Ramos (cell line): ENCODE data around the gene SPDYE4.

Source experiments
- in situ Hi-C: fragments of 300-500 bp; cut with MboI; formaldehyde crosslinking; loops from one replicate; pipeline ENCODE4 v1.14.3; 2022; ENCODE audit warnings: low sequenced_read_pairs; ENCODE audit not compliant: unreplicated experiment

SPDYE4 gene

DNA sequence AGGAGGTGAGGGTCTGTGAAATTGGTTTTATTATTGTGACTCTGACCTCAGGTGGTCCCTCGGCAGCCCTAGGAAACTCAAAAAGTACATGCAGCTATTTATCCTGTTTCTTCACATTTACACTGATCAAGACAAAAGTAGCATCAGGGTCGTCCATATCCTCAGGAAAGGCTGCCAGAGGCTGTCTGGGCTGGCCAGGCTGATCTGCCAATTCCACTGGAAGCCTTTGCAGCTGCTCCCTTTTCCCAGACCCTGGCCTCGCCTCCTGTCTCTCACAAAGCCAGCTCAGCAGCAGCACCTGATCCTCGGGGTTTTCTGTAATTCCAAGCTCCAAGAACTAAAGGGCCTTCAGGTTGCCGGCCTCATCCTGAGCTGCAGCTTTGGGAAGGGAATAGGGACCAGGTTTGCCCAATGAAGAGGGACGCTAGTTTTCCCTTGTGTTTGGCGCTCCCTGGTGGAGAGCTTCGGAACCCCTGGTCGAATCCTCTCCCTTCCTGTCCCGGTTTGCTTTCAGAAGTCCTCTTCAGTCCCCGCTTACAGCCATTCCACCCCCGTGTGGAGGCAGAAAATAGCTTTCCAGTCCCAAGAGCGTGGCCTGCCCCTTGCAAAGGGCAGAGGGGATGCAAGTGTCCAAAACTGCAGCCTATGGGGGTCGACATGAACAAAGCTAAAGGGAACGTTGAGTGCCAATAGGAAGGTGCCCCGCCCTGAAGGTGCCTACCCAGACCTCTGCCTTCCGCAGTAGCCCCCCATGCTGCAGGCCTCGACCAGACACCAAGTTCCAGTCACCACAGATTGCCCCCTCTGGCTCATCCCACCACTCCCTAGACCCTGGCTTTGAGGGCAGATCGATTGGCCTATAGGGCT is 27.4 kb upstream of the SPDYE4 start:
- in situ Hi-C loops: no loop called here

DNA sequence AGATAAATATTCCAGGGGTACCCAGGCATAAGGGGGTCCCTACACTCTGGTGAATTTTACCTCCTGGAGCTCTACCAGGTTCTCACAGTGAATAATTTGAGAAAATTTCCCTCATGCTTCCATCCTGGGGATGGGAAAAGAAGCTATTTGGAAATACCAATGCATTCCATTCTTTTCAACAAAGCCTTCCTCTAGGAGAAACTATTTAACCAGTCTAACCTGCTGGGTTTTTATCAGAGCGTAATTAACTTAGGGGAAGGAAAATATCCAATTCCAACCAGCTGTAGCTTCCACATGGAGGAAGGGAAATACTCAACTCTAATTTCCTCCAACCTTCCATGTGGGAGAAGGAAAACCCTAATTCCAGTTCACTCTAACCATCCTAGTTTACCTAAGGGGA is 23.8 kb upstream of the SPDYE4 start:
- in situ Hi-C loops: no loop called here

DNA sequence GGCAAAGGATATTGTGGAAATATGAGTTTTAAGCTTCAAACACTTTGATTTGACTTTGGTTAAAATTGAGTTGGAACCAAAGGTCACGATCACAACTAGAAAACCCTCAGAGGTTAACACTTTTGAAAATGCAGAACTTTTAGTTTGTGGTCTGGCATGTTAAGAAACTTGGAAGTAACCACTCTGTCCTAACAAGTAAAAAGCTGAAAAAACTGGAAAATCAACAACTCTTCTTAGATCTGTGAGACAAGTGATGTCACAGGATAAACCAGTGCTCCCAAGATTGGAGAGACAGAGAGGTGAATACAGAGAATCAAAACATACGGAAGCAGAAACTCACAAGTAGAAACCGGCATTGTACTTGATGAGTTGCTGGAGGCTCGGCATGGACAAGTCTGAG is 23.4 kb upstream of the SPDYE4 start:
- in situ Hi-C loops: no loop called here

DNA sequence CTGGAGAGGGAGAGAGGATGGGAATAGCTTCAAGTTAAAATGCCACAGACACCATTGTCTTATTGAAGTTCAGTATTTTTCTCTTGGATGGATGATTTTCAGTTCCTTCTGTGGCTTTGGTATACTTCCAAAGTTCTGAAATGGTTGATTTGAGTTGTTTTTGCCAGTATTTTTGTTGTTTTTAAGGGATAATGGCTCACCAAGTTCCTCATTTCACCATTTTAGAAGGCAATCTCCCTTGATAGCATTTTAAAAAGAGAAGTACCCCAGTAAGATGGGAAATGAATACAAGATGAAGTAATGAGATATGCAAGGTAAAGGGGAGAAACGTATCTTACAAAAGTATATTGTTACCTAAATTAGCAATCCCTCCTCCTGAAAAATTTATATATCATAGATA is 18.5 kb upstream of the SPDYE4 start:
- in situ Hi-C loops: no loop called here

DNA sequence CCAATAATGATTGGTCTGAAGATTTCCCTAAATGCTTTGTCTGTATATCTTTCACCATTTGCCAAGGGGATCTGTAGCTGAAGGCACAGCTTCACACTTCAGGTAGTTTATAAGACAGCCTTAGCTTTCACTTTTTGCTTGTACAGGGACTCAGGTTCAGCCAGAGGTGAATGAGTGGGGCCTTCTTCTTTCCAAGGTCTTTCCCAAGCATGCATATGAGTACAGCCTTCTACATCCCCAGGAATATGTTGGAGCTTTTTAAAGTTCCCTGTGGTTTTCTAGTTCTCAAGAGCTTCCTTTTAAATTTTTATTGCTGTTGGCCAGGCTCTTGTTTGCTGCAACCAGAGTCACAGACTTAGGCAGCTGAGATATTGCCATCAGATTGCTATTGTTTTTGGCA is 17.9 kb upstream of the SPDYE4 start:
- in situ Hi-C loops: no loop called here

DNA sequence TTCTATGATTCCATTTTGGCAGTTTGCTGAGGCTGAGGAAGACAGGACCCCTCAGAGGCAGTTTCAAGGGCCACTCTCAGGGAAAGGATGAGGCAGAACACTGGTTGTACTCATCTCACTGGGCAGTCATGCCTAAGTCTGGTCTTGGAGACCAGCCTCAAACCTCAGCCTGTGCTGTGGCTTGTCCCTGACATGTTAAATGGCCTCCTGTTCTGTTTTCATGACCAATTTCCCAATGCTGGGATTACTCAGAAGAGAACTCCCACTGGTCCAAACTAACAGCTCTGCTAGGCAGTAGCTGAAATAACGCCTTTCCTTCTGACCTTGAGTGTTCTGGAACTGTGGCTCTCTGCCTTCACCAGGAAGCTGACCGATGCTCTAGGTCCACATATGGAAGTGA is 8.4 kb upstream of the SPDYE4 start:
- in situ Hi-C loops: no loop called here

DNA sequence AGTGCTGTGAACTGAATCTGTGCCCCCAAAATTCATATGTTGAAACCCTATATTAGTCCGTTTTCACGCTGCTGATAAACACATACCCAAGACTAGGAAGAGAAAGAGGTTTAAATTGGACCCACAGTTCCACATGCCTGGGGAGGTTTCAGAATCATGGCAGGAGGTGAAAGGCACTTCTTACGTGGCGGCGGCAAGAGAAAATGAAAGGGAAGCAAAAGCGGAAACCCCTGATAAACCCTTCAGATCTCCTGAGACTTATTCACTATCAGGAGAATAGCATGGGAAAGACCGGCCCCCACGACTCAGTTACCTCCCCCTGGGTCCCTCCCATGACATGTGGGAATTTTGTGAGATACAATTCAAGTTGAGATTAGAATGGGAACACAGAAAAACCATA is 3.7 kb upstream of the SPDYE4 start:
- in situ Hi-C loops: no loop called here

DNA sequence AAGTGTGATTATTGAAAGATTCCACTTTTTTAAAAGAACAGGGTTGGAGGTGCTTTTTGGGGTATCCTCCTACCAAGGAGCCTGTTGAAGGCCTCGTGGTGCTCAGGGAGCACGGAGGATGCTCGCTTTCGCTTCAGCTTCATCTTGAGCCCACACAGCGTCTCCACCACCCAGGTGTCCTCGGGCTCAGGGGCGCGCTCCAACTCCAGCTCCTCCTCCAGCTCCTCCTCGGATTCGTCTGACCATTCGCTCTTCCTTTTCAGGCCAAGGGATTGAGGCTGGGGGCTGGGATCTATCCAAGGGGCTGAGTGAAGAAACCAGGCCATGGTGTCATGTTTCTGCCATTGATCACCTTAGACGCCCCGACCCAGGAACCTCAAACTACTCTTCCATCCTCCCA is 1.2 kb downstream of the SPDYE4 start:
- in situ Hi-C loops: no loop called here

DNA sequence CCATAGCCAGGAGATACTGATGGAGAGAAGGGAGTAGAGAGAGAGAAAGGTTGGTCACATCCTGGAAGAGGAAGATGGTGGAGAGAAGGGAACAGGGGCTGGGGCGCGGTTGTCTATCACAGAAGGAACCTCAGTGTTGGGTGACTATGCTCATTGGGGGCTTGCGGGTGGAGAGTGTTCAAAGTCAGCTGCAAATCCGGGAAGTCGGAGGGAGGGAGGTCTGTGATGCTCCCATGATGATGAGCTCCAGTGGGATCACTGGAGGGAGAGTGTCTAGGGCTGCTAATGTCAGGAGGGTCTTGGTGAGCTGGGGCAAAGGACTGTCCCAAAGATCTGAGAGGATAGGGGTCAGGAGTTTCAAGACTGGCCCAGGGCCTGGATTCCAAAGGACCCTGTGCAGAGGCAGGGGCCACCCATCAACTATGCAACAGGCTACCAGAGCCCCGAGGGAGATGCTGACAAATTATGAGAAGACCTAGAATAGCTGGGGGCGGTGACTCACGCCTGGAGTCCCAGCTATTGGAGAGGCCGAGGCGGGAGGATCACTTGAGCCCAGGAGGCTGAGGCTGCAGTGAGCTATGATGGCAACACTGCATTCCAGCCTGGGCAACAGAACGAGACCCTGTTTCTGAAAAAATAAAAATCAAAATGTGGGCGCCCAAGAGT is 2.6 kb downstream of the SPDYE4 start:
- in situ Hi-C loops: no loop called here

DNA sequence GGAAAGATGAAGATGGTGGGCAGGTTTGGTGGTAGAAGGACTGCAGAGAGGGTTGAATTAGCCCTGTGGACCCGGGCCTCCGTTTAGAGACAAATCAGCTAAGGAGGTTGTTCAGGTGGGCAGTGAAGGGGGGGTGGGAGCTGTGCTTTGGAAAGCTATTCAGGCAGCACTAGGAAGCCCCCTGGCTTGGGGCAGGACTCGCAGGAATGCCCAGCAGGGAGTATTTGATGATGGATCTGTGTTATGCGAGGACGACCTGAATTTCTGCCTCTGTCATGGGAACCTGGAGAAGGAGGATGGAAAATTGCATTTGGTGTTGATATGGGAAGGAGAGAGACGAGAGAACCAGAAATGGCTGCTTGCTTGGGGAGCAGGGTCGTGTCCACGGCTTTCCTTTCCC is 3.5 kb downstream of the SPDYE4 start:
- in situ Hi-C loops: no loop called here

DNA sequence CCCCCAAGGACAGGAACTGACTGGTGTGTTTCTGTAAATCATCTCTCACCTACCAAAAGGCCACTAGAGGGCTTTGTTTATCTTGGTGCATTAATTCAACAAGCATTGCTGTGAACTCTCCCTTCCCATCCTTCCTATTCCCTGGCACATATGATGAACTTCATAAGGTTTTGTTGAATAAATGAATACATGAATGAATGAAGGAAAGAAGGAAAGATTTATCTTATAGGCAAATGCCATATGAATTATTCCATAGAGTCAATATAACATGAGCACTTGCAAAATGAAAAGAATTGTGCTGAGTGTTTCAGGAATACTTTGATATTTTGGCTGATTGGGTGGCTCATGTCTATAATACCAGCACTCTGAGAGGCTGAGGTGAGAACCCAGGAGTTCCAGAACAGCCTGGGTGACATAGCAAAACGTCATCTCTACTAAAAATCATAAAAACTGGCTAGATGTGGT is 4.3 kb downstream of the SPDYE4 start:
- in situ Hi-C loops: no loop called here

DNA sequence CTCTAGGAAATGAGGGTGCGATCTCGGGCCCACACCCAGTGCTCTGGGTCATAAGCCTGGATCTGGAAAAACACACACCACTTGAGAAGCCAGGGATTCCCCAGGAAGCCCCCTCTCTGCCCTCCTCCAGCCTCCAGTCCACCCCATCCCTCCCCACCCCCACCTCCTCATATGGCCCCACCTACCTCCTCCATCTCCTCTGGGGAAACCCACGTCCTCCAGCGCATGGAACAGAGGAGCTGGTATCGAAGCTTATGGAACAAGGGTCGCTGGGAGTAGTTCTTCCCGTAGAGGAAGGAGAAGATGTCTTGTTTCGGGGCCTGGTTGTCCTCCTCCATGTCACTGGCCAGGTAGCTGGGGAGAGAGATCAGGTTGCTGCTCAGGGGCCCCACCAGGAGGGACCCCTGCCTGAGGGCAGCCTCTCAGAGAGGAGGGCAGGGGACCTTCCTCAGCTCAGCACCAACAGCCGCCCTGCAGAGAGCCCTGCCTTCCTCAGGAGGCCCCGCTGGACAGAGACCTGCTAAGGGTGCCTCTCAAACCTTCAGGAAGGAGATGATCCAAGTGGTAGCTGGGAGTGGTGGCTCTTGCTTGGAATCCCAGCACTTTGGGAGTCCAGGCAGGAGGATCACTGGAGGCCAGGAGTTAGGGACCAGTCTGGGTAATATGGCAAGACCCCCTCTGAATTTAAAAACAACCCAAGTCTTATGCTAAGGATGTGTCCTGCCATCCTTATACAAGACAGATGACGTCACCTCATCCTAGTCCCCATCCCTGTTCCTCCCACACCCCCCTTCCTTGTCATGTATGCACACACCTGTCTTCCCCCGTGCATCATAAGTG is 5.0 kb downstream of the SPDYE4 start:
- in situ Hi-C loops: no loop called here

DNA sequence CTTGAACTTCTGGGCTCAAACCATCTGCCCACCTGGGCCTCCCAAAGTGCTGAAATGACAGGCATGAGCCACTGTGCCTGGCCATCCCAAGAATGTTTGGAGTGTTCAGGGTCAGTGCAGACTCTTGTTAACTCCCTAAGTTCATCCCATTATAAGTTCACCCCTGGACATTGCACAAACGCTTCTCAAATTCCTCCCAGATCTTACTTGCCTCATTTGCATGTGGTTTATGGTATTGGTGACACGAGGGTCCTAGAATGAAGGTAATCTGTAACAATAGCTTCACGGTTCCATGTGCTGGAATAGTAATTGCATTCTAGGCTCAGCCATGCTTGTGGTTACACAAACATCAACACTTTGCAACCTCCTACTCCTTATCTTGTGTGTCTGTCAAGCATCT is 8.7 kb downstream of the SPDYE4 start:
- in situ Hi-C loops: loop anchor here (10.0 to 25.0 kb wide), 2 partner anchors 335 to 687 kb away; no protein-coding TSS in a partner anchor

DNA sequence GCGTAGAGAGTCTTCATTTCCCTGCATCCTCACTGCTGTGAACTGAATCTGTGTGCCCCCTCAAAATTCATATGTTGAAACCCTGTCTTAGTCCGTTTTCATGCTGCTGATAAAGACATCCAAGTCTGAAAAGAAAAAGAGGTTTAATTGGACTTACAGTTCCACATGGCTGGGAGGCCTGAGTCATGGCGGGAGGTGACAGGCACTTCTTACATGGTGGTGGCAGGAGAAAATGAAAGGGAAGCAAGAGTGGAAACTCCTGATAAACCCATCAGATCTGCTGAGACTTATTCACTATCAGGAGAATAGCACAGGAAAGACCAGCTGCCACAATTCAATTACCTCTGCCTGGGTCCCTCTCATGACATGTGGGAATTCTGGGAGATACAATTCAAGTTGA is 10.6 kb downstream of the SPDYE4 start:
- in situ Hi-C loops: loop anchor here (10.0 to 25.0 kb wide), 2 partner anchors 333 to 685 kb away; no protein-coding TSS in a partner anchor

DNA sequence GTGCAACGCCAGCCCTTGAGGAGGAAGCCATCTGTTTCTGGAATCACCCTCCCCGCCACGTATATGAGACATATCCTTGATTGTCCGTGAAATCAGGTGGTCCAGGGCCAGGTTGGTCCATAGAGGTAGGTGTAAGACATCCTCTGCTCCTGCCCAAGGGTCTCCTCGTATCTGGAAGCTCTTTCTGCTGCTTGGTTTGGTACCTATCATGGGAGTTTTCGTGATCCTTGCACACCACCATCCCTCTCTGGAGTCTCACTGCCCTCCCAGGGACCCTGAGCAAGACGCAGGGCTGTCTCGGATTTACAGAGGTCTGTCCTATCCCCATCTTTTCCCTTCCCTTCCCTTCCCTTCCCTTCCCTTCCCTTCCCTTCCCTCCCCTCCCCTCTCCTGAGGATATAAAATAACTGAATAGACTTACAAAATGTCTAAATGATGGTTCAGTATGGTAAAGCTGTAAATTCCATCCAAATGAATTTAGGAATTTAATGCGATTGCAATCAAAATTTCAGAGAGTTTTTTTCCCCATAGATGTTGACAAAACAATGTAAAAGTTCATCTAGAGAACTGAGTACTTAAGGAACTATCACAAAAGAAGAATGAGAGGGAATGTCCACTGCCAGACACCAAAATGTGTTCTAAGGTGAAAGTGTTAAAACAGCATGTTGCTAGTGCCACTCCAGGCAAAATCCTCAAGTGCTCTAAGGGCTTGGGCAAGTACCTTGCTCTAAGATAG is 11.7 kb downstream of the SPDYE4 start:
- in situ Hi-C loops: loop anchor here (10.0 to 25.0 kb wide), 2 partner anchors 332 to 684 kb away; no protein-coding TSS in a partner anchor

DNA sequence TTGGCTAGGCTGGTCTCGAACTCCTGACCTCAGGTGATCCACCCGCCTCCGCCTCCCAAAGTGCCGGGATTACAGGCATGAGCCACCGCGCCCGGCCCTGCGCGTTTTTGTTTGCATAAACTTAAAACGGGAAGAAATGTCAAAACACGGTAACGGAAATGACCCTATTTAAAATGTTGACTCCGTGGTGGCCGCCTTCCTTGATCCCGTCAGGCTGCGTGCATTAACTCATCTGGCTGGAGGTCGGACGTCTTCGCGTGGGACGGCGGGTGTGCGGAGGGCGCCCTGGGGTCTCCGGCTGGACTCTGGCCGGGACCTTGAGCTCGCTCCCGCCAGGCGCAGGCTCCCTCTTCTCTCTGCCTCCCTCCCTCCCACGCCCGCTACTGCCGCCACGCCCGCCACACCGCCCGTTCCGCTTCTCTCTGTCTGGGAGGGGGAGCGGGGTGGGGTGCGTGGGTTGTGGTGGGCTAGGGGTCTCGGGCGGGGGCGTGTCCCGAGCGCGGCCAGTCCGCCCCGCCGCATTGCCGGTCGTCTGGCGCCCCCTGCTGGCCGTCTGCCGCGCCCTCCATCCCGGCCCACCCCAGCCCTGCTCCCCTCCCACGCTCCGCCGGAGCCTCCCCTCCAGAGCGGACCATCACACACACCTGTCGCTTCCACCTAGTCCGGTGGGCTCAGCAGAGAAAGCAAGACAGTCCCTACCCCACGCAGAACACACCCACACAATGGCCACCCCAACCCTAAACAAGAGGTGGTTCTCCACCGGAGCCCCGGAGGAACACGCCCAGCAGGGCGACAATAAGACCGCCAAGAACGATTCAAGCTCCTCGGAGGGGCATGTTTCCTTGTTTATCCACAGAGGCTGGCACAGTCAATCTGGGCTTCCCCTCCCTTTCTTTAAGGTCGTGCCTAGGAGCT is 12.5 kb downstream of the SPDYE4 start:
- in situ Hi-C loops: loop anchor here (10.0 to 25.0 kb wide), 2 partner anchors 331 to 684 kb away; no protein-coding TSS in a partner anchor

DNA sequence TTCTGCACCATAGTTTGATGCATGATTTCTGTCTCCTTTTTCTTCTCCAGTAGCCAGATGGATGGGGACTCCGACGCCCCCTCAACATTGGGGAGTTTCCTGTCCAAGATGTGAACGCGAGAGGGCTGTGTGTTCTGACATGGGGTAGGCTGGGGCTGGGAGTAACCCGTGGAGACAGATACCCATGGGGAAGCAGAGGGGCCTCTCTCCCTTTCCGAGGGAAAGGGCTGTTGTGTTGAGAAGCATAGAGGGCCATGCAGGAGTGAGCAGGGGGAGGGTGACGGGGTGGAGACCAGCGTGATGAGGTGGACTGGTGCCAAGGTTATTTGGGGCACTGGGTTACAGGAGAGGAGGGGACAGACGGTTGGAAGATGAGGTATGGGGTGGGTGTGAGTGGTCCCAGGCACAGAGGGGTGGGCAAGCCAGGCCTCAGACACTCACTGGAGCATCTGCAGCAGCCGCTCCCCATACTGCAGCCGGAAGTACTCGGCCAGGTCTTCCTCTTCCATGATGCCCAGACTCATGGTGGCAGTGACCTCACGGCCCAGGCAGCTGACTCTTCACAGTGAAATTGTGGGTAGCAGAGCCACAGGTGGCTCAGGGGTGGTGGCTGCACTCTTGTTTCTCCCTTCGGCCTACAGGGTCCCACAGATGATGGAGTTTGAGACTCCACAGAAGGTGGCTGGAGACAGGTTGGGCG is 14.1 kb downstream of the SPDYE4 start:
- in situ Hi-C loops: loop anchor here (10.0 to 25.0 kb wide), 2 partner anchors 329 to 682 kb away; no protein-coding TSS in a partner anchor

DNA sequence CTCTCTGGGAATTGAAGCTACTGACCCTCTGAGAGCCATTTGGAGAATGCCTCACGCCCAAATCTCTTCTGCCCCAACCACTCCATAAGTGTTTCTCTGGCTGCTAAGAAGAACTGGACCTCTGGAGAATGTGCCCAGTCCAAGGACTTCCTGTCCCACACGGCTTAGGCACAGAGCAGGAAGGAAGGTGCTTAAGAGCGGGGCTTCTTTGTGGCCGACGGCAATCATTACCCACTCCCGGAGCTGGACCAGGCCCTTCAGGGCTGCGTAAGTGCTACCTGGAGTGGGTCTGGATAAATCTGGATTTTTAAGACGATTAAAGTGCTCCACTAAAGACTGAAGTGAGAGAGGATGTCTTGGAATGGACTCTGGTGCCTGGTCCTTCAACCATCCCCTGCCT is 15.5 kb downstream of the SPDYE4 start:
- in situ Hi-C loops: loop anchor here (10.0 to 25.0 kb wide), 2 partner anchors 328 to 681 kb away; no protein-coding TSS in a partner anchor
